ENCODE results near the gene ARHGAP8.
"Not testable (repeated sequence)": the region's sequence is repeated elsewhere in the genome, so short reads cannot be mapped to it uniquely, and the experiment has no call there.

Gene ARHGAP8

GRCh38 chr22:44891791-44892190 is 139.4 kb downstream of the ARHGAP8 start:
- no peak for DNase-seq

DNA sequence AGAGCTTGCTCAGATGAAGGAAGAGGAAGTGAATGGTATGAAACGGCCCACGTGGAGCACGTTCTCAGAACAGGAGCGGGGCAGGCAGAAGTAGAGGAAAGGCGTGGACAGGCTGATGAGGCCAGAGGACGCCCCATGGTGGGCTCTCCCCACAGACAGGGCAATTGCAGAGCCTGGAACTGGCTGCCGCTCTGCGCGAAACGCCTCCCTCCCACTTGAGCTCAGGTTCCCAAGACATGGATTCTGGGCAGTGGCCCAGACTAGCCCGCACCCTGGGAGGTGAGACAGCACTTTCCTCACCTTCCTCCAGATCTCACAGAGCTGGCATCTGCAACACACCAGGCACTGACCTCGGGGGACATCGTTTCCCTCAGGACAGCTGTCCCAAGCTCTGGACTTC is 139.9 kb downstream of the ARHGAP8 start:
- no peak for DNase-seq

- no peak for DNase-seq
These were observed 140.7 kb downstream of the ARHGAP8 start for GRCh38 chr22:44892803-44893730.

- DNase-seq: no peak
These were observed 141.3 kb downstream of the ARHGAP8 start for GRCh38 chr22:44893731-44894080.

DNA sequence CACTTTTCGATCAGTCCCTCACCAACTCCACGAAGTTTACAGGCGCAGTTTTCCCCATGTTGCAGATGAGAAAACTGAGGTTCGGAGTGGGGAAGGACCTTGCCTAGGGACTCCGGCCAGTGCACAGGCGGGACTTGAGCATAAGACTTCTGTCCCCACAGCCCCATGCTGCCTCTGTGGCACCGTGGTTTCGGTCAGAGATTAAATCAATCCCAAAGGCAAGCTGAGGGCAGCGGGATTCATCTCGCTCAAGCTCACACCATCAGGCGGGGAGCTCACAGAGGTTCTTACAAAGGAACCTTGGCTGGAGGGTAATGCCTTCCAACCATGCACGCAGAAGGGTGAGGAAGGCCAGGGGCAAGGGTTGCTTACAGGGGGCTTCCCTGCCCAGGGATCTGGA is 141.9 kb downstream of the ARHGAP8 start:
- no peak for DNase-seq

DNA sequence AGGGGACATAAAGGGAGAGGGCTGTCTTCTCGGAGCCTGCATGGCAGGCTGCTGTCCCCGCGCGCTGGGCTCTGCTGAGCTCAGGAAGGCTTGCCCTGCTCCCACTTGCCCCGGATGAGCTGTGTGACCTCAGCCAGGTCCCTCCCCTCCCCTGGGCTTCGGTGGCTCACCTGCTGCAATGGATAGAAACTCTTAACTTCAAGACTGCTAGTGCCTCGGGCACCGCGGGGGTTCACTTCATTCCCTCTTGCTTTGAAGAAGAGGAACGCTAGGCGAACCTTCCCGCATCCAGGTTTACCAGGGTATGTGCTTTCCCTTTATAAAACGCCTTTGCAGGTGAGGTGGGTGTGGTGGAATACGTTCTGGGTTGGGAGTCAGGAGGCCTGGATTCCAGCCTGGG is 142.4 kb downstream of the ARHGAP8 start:
- no peak for DNase-seq

- DNase-seq: no peak
These were observed 143.1 kb downstream of the ARHGAP8 start for GRCh38 chr22:44895296-44896055.

DNA sequence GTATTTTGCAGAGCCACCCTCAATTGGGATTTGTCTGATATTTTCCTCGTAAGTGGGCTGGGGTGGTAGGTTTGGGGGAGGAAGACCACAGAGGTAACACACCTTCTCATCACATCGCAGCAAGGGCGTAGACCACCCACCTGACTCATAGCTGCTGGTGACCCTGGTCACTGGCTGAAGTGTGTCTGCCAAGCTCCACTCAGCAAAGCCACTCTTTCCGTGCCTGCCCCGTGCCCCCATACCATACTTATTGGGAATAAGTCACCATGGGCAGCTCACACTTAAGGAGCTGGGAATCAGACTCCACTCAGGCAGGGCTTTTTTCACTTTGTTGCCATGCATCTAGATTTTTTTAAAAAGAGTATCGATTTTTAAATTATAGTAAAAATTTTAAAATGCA is 145.9 kb downstream of the ARHGAP8 start:
- no peak for DNase-seq

DNA sequence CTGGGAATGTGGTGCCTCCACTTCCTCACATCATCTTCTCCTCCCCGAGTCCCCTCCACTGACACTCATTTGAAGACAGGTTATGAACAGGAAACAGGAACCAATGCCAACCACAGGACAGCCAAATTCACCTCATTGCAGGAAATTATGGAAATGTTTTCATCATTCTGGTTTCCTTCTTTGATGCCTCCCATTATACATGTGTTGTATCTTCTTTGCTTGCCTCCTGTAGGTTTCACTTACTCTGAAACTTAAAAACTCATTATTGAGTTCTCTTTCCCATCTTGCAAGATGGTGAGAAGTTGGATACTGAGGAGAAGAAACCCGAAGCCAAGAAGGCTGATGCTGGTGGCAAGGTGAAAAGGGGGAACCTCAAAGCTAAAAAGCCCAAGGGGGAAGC is 148.9 kb downstream of the ARHGAP8 start:
- DNase-seq: no peak

DNA sequence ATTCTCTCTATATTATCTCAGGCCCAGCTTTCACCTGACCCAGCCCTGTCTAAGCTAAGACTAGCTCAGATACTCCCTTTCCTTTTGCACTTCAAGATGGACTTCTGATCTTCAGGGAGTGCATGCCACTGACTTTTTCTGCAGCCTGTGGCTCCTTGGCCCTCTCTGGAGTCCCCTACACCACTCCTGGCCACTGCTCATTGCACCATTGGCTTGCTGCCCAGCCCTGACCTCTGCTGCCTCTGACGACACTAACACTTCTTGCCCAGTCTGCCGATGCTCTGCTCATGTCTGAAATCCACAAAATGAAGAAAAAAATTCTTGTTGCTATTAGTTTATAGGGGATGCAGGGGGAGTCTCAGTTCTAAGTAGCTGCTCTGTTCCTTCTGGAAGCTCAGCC is 150.8 kb downstream of the ARHGAP8 start:
- DNase-seq: not testable (repeated sequence)

DNA sequence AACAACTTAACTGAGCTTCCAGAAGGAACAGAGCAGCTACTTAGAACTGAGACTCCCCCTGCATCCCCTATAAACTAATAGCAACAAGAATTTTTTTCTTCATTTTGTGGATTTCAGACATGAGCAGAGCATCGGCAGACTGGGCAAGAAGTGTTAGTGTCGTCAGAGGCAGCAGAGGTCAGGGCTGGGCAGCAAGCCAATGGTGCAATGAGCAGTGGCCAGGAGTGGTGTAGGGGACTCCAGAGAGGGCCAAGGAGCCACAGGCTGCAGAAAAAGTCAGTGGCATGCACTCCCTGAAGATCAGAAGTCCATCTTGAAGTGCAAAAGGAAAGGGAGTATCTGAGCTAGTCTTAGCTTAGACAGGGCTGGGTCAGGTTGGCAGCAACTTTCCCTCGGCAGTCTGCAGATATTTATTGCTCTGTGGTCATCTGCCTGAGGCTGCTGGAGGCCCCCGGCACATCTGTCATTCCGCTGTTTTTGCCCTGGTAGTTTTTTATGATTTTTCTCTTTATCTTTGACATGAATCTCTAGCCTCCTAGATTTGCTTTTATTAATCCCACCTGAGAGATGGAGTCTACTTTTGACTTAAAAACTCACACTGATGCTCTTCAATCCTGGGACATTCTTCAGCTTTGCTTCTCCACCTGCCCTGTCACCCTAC is 152.2 kb downstream of the ARHGAP8 start:
- not testable (repeated sequence) for DNase-seq

DNA sequence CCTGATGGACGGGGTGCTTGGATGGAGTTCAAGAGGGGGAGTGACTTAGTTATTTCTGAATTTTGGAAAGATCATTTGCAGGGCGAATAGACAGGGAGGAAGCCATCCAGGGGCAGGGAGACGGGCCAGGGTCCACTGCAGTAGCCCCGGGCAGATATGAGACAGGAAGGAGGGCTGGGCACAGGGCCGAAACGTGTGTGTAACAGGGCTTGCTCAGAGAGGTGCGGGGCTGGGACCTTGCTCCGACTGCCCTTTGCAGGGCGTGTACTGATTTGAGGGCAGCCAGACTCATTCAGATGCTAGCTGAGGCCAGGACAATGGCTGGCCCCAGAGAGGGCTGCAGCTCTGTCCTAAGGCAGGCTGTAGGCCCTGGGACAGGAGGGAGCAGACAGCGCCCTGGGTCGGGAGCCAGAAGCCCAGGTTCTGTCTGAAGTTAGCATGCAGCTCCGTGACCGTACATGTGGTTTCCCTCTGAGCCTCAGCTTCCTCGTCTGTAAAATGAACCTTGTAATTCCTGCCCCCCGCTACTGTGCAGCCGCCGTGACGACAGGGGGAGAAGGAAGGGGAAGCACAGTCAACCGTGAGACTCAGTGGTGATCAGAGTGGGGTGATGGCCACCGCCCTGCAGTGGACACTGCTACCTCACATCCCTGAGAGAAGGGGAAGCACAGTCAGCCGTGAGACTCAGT is 154.0 kb downstream of the ARHGAP8 start:
- no peak for DNase-seq

GRCh38 chr22:44906999-44907644 is 154.7 kb downstream of the ARHGAP8 start:
- DNase-seq: no peak

DNA sequence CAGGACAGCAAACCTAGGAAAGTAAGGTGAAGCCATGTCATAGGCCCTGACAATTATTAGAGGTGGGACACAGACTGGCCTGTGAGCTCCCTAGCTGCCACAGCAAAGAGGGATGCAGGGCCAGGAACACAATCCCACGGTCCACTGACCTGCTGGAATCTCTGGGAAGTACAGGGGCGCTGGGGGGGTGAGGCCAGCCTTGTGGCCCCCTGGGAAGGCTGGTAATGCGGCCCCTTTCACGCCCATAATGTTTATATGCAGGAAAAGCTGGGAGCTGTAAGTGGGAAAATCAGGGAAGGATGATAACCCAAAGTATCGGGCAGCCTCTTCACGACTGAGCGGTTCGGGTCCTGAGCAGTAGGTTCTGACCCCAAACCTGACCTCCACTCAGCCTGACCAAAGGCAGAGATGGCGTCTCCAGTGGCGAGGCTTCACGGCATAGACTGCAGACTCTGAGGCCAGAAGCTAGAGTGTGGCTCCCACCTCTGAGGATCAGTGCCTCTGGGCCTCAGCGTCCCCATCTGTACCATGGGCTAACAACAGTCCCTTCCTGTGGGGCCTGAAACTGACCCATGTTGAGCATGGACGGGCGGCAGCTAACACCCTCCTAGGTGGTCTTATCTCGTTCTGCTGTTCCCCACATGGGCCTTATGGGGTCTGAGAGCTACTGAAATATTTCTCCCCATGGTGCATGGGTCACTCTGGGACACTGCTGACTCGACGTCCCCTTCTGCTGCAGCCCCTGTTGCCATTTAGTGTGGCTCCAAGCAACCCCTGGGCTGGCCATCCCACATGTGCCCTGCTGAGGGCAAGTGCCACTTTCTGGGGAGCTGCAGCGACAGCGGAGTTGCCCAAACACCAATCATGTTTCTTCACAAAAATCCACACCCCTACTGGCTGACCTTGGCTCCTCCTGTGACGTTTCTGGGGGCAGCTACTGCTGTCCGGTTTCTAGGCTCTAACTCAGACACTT is 155.7 kb downstream of the ARHGAP8 start:
- DNase-seq: no peak

DNA sequence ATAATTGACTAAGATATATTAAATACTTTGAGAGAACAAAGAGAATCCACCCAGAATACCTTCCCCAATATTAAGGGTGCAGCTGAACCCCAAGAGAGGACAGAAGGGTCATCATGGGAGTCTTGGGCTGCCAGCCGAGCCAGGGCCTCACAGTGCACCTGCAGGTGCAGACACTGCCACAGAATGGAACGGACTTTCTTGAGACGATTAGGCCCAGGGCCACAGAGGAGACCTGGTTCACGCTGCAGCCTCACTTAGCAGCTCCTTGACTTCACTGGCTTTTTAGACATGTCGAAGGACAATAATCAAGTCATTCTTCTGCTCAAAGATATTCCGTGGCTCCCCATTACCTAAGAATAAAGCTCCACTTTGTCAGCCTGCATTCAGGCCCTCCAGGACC is 156.9 kb downstream of the ARHGAP8 start:
- DNase-seq: no peak
